Measurements from ENCODE around the gene SYT4.

The SYT4 gene

GRCh38 chr18:43267818-43268217 is 9.5 kb downstream of the SYT4 start:
- no peak for TF ChIP-seq ZNF274 (IDR thresholded peaks at IDR 0.05; ENCODE audit: low read depth, low read length)
- H3K4me3 ChIP-seq (ENCODE audit: low read length), result no peak overlapping the region

GRCh38 chr18:43265465-43265864 is 11.8 kb downstream of the SYT4 start:
- no peak for TF ChIP-seq ZNF274 (IDR thresholded peaks at IDR 0.05; ENCODE audit: low read depth, low read length)
- no peak overlapping the region for H3K4me3 ChIP-seq (ENCODE audit: low read length)

- H3K4me3 ChIP-seq (ENCODE audit: low read length), result no peak overlapping the region
- TF ChIP-seq ZNF274 (IDR thresholded peaks at IDR 0.05; ENCODE audit: low read depth, low read length), result no peak
Observed at GRCh38 chr18:43248610-43249249, 28.6 kb downstream of the SYT4 start.

GRCh38 chr18:43247944-43248343 is 29.3 kb downstream of the SYT4 start:
- H3K4me3 ChIP-seq (ENCODE audit: low read length), result no peak overlapping the region
- no peak for TF ChIP-seq ZNF274 (IDR thresholded peaks at IDR 0.05; ENCODE audit: low read depth, low read length)

GRCh38 chr18:43238429-43238828 is 38.9 kb downstream of the SYT4 start:
- no peak for TF ChIP-seq ZNF274 (IDR thresholded peaks at IDR 0.05; ENCODE audit: low read depth, low read length)

GRCh38 chr18:43236921-43237320 is 40.4 kb downstream of the SYT4 start:
- H3K4me3 ChIP-seq (ENCODE audit: low read length), result no peak overlapping the region
- TF ChIP-seq ZNF274 (IDR thresholded peaks at IDR 0.05; ENCODE audit: low read depth, low read length), result no peak

More at GRCh38 chr18:43238429-43238828, 38.9 kb downstream of the SYT4 start:
- H3K4me3 ChIP-seq (ENCODE audit: low read length), result no peak overlapping the region

GRCh38 chr18:43234889-43235288 is 42.4 kb downstream of the SYT4 start:
- TF ChIP-seq ZNF274 (IDR thresholded peaks at IDR 0.05; ENCODE audit: low read depth, low read length), result no peak
- H3K4me3 ChIP-seq (ENCODE audit: low read length), result no peak overlapping the region

GRCh38 chr18:43222501-43222900 is 54.8 kb downstream of the SYT4 start:
- no peak overlapping the region for H3K4me3 ChIP-seq (ENCODE audit: low read length)
- no peak for TF ChIP-seq ZNF274 (IDR thresholded peaks at IDR 0.05; ENCODE audit: low read depth, low read length)

- no peak overlapping the region for H3K4me3 ChIP-seq (ENCODE audit: low read length)
- TF ChIP-seq ZNF274 (IDR thresholded peaks at IDR 0.05; ENCODE audit: low read depth, low read length), result no peak
Observed at GRCh38 chr18:43220691-43221090, 56.6 kb downstream of the SYT4 start.

Measured in GM08714 (cell line).